BJ (cell line): ENCODE measurements around the gene EFNA4. TPM values are rescaled to one million over a fixed set of nuclear protein-coding genes. Genes with fewer than 3 reads are reported as not detected.

ENCODE experiments used
- CTCF ChIA-PET: fragments of 350-600 bp; formaldehyde crosslinking; extraction: SDS; loops from one replicate; lab custom pipeline; 2021; ENCODE audit warnings: antibody characterized with exemption, inconsistent platforms; lab: Yijun Ruan, JAX
- POLR2A ChIA-PET: fragments of 300-600 bp; sonication (Branson Sonifier 250); formaldehyde crosslinking; extraction: SDS; loops from one replicate; lab custom pipeline; 2021; ENCODE audit warnings: antibody characterized with exemption; lab: Charles Lee
- DNase-seq: peaks from one replicate; pipeline ENCODE4 v3.0.0-alpha.2; 2011; ENCODE audit warnings: low read depth
- H3K27me3 ChIP-seq: 2 replicates; pipeline ENCODE4 v1.6.0; 2011; ENCODE audit warnings: low read length; ENCODE audit not compliant: control insufficient read depth, insufficient read depth
- H3K36me3 ChIP-seq: 2 replicates; pipeline ENCODE4 v1.5.1; 2011; ENCODE audit warnings: low read length; ENCODE audit not compliant: control insufficient read depth, insufficient read depth
- H3K4me3 ChIP-seq: 2 replicates; pipeline ENCODE4 v1.5.1; 2011; ENCODE audit warnings: low read depth, mild to moderate bottlenecking, control low read depth, low read length
- polyA plus RNA-seq: library from polyadenylated mRNA; depleted of rRNA; stranded (reverse); fragments of >200 nt; gene quantifications from 2 replicates; pipeline ENCODE4 v1.2.3, GENCODE V29; 2011
- TF ChIP-seq, protein P1 (sequence below): IDR thresholded peaks from 2 replicates; pipeline ENCODE4 v1.5.1; 2011; ENCODE audit warnings: low read depth, mild to moderate bottlenecking, control low read depth, inconsistent platforms, low read length, moderate library complexity; ENCODE audit not compliant: insufficient read depth

The EFNA4 gene
- polyA plus RNA-seq, 1 experiment: 12.4 TPM

DNA sequence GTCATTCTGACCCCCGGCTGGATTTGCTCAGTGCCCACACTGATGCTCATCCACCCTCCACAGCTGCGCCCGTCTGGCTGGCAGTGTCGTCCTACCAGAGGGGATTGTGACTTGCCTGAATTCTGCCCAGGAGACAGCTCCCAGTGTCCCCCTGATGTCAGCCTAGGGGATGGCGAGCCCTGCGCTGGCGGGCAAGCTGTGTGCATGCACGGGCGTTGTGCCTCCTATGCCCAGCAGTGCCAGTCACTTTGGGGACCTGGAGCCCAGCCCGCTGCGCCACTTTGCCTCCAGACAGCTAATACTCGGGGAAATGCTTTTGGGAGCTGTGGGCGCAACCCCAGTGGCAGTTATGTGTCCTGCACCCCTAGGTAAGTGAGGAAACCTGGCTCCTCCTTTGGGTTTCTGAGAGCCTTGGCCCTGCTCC lies 5.7 kb upstream of the EFNA4 start:
- Histone ChIP-seq H3K36me3 (peaks cover 20% of the 10 kb centered on the region), H3K4me3 (no peak overlapping the region), H3K27me3 (no peaks in the 10 kb centered on the region)
- TF ChIP-seq, protein P1, sequence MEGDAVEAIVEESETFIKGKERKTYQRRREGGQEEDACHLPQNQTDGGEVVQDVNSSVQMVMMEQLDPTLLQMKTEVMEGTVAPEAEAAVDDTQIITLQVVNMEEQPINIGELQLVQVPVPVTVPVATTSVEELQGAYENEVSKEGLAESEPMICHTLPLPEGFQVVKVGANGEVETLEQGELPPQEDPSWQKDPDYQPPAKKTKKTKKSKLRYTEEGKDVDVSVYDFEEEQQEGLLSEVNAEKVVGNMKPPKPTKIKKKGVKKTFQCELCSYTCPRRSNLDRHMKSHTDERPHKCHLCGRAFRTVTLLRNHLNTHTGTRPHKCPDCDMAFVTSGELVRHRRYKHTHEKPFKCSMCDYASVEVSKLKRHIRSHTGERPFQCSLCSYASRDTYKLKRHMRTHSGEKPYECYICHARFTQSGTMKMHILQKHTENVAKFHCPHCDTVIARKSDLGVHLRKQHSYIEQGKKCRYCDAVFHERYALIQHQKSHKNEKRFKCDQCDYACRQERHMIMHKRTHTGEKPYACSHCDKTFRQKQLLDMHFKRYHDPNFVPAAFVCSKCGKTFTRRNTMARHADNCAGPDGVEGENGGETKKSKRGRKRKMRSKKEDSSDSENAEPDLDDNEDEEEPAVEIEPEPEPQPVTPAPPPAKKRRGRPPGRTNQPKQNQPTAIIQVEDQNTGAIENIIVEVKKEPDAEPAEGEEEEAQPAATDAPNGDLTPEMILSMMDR: no peak
- CTCF ChIA-PET: interaction anchor here (0.6 to 17.0 kb wide), 5 partner anchors 16 to 388 kb away, joined by 3 to 168 read pairs (median 5); partner anchors contain the start of gene PBXIP1
- POLR2A ChIA-PET: no interaction called here
- no peak for DNase-seq

DNA sequence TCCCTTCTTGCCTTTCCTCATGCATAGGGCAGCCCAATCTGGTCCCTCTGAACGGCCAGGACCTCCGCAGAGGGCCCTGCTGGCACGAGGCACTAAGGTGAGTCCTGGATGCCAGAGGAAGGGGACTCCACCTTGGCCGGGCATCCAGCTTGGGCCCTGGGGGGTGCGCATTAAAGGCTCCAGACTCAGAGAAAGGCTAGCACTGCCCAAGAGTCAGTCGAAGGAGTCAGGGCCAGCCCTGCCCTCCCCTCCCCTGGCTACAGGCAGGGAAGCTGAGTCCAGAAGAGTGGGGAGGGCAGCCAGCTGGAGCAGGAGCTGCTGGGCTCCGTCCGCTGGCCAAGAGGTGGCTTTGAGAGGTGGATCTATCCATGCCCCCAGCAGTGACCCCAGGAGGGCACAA lies 2.8 kb upstream of the EFNA4 start:
- no peaks in the 10 kb centered on the region for H3K27me3 ChIP-seq
- TF ChIP-seq, protein P1: no peak
- no peak overlapping the region for H3K4me3 ChIP-seq
- ChIA-PET POLR2A (no interaction called here), CTCF (interaction anchor here (0.6 to 17.0 kb wide), 20 partner anchors 8 to 576 kb away, joined by 3 to 168 read pairs (median 4); partner anchors contain the start of genes ADAM15, EFNA3, KRTCAP2 and PBXIP1)
- peaks cover 17% of the 10 kb centered on the region for H3K36me3 ChIP-seq
- DNase-seq: no peak

DNA sequence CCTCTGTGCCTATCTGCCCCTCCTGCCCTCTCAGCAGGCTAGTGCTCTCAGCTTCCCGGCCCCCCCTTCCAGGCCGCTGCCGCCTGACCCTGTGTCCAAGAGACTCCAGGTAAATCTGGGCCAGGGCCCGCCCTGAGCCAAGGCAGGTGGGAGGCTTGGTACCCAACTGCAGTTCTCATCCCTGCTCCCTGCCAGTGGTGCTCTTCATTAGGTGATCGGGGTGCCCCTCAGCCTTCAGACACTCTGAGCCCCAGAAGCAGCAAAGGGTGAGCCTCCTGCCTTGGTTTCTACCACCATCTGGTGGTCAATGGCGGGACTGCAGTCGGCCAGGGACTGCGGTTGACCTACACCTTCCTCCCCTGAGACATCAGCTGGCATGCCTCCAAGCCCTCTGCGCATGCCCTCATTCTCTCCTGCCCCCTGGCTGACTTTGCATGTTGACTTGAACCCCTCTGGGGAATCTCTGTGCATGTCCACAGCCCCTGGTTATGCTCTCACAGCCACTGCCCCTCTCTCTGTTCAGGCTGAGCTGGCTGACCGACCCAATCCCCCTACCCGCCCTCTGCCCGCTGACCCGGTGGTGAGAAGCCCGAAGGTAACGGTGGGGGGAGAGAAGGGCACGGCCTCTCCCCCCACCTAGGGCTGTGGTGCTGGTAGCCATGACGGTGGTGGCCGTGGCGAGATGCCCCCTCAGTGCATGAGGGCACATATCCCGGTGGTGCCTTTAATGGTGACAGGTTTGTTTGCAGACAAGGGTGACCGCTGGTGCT lies 2.0 kb upstream of the EFNA4 start:
- CTCF ChIA-PET: interaction anchor here (0.6 to 17.0 kb wide), 28 partner anchors 9 to 1537 kb away, joined by 3 to 168 read pairs (median 4); partner anchors contain the start of genes ADAM15, EFNA3, KRTCAP2 and PBXIP1
- DNase-seq: no peak
- Histone ChIP-seq H3K36me3 (peaks cover 14% of the 10 kb centered on the region), H3K27me3 (no peaks in the 10 kb centered on the region), H3K4me3 (no peak overlapping the region)
- POLR2A ChIA-PET: interaction anchor here (0.6 kb wide), 1 partner anchor 75 kb away, joined by 8 read pairs; no protein-coding TSS in a partner anchor
- TF ChIP-seq, protein P1: peak; percentile 97

DNA sequence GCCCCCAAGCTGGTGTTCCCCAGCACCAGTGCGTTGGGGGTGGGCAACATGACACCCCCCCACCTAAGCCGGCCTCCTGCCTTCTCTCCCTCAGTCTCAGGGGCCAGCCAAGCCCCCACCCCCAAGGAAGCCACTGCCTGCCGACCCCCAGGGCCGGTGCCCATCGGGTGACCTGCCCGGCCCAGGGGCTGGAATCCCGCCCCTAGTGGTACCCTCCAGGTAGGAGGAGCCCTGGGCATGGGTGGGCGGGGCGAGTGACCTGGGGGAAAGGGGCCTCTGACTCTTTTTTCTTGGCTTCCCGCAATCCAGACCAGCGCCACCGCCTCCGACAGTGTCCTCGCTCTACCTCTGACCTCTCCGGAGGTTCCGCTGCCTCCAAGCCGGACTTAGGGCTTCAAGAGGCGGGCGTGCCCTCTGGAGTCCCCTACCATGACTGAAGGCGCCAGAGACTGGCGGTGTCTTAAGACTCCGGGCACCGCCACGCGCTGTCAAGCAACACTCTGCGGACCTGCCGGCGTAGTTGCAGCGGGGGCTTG lies 1.3 kb upstream of the EFNA4 start:
- no peak for DNase-seq
- POLR2A ChIA-PET: interaction anchor here (0.6 kb wide), 1 partner anchor 75 kb away, joined by 8 read pairs; no protein-coding TSS in a partner anchor
- CTCF ChIA-PET: interaction anchor here (0.6 to 17.0 kb wide), 23 partner anchors 9 to 1537 kb away, joined by 3 to 168 read pairs (median 5); partner anchors contain the start of genes ADAM15, EFNA3, KRTCAP2 and PBXIP1
- Histone ChIP-seq H3K27me3 (no peaks in the 10 kb centered on the region), H3K4me3 (no peak overlapping the region), H3K36me3 (peaks cover 12% of the 10 kb centered on the region)
- TF ChIP-seq, protein P1: no peak
